ENCODE data around the gene PPP1R26. TPM values are rescaled to one million over a fixed set of nuclear protein-coding genes. Genes with fewer than 3 reads are reported as not detected.
A peak's percentile ranks its signal among the peaks of the same experiment; 100 is the strongest.

The PPP1R26 gene
- total and polyA plus RNA-seq, 2 of the 8 experiments (the other 6 are each of a cell fraction or from before 2014, with no cell fraction given), result 9.8 to 32.7 TPM

DNA sequence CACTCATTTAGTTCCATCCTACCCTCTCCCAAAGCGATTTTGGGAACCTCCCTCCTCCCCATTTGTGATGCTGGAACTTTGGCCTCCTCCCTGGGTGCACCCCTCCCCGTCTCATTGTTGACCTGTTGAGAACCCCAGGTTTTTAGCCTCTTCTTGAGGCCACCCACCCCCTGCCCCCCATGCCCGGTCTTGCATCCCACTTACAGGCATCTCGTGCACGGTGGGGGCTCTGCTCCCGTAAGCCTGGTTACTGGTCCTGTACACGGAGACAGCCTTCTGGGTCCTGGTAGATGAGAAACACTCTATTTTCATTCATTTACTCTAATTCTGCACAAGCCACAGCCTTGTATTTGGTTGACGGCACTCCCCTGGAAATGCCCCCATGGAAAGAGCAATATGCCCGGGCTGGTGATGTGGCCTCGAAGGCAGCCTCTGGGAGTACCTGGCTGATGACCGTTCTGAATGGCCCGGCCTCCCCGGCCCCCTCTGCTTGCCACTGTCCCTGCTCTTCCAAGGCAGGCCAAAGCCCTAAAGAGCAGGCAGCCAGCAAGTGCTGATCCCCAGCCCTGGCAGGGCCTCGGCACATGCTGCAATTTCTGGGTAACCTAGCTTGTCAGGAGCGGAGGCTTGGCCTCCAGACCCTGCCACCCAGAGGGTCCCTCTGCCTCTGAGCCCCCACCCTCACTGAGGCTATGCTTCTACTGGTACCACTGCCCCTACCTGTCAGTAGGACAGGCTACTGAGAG, 19.0 kb downstream of the PPP1R26 start:
- no peak overlapping the region for H3K56ac ChIP-seq (replicated peaks; ENCODE audit: insufficient read length, low read depth, low read length)
- H3K79me2 ChIP-seq (ENCODE audit: control insufficient read depth in 1 of 2, insufficient read depth in 2 of 2, low read length in 2 of 2), result peaks cover 0 to 16% of the 10 kb centered on the region in 2 experiments; a peak in 2 of 4 replicates
- H4K91ac ChIP-seq (replicated peaks; ENCODE audit: insufficient read length, low read length), result no peak overlapping the region
- no peak overlapping the region for H2BK15ac ChIP-seq (ENCODE audit: low read length)
- peaks cover 0 to 15% (median 12%) of the 10 kb centered on the region in 4 experiments; a peak in 6 of 7 replicates for H3K4me1 ChIP-seq (replicated peaks in 1 of 4; ENCODE audit: control insufficient read depth in 3 of 4, insufficient read depth in 4 of 4, low read length in 3 of 4)
- no peak overlapping the region for H3K23ac ChIP-seq (ENCODE audit: insufficient read length)
- H3K79me1 ChIP-seq (ENCODE audit: low read depth, low read length), result 0 out of 2 replicates have a peak, but pooled peaks cover 3% of the 10 kb centered on the region
- H3K23me2 ChIP-seq (ENCODE audit: low read depth, low read length), result peaks cover 8% of the 10 kb centered on the region; the same call in 1 of the 2 replicates
- TF ChIP-seq SAP30 (IDR thresholded peaks at IDR 0.05; ENCODE audit: insufficient read depth, insufficient replicate concordance, low read length), result no peak
- no peak for TF ChIP-seq MAX (IDR thresholded peaks at IDR 0.05)
- no peak for TF ChIP-seq CHD1 (IDR thresholded peaks at IDR 0.05; ENCODE audit: low read depth, low read length)
- no peak for TF ChIP-seq SIN3A (conservative IDR thresholded peaks at IDR 0.05 in 1 of 2, IDR thresholded peaks at IDR 0.05 in 1 of 2; ENCODE audit: low read depth in 1 of 2, low read length in 2 of 2)
- TF ChIP-seq HDAC6 (IDR thresholded peaks at IDR 0.05; ENCODE audit: low read depth, low read length), result no peak
- no peak for TF ChIP-seq EZH2 (IDR thresholded peaks at IDR 0.05; ENCODE audit: low read depth, low read length, severe bottlenecking)
- no peak for TF ChIP-seq SUZ12 (IDR thresholded peaks at IDR 0.05; ENCODE audit: low read length)
- no peak for TF ChIP-seq SIX5 (IDR thresholded peaks at IDR 0.05; ENCODE audit: low read depth, low read length)
- no peak for TF ChIP-seq JUN (IDR thresholded peaks at IDR 0.05; ENCODE audit: low read depth, low read length)
- no peak overlapping the region for H2BK5ac ChIP-seq (ENCODE audit: low read depth, low read length)
- no peak for DNase-seq (ENCODE audit: low read depth in 1 of 2, low spot score in 2 of 2)
- peak overlapping the region in 1 of 4 experiments; percentile 86; a peak in 2 of 8 replicates for H3K4me3 ChIP-seq (ENCODE audit: extremely low read depth in 1 of 4, insufficient read depth in 2 of 4, low read depth in 3 of 4, low read length in 4 of 4)
- H3K18ac ChIP-seq (ENCODE audit: extremely low read depth, low read length), result no peak overlapping the region
- no peaks in the 10 kb centered on the region for H3K9me3 ChIP-seq (ENCODE audit: insufficient read depth in 2 of 2, low read depth in 1 of 2, low read length in 1 of 2)
- no peak overlapping the region for H3K9ac ChIP-seq (replicated peaks in 1 of 4; ENCODE audit: extremely low read depth in 1 of 4, low read depth in 3 of 4, low read length in 3 of 4)
- no peak overlapping the region for H2BK20ac ChIP-seq (ENCODE audit: low read length)
- H3K36me3 ChIP-seq (ENCODE audit: control insufficient read depth in 2 of 4, insufficient read depth in 4 of 4, low read length in 3 of 4), result peaks cover 3 to 17% (median 11%) of the 10 kb centered on the region in 4 experiments; a peak in 7 of 8 replicates
- no peaks in the 10 kb centered on the region; a peak in 1 of 7 replicates for H3K27me3 ChIP-seq (replicated peaks in 1 of 4; ENCODE audit: control insufficient read depth in 3 of 4, extremely low read depth in 1 of 4, insufficient read depth in 3 of 4, low read length in 3 of 4)
- no peak overlapping the region for H3K4ac ChIP-seq (replicated peaks; ENCODE audit: insufficient read length, low read depth, low read length)
- no peak overlapping the region for H3K14ac ChIP-seq (ENCODE audit: insufficient read length)
- H2AFZ ChIP-seq (ENCODE audit: low read length), result no peak overlapping the region
- H4K20me1 ChIP-seq (replicated peaks in 1 of 2; ENCODE audit: control insufficient read depth in 1 of 2, insufficient read depth in 2 of 2, low read length in 2 of 2), result peaks cover 5 to 12% of the 10 kb centered on the region in 2 experiments
- H2BK120ac ChIP-seq (replicated peaks; ENCODE audit: low read depth, low read length), result no peak overlapping the region
- no peak for FAIRE-seq
- H2BK12ac ChIP-seq (ENCODE audit: low read depth, low read length), result no peak overlapping the region
- no peak overlapping the region for H4K5ac ChIP-seq (ENCODE audit: insufficient read length, low read depth, low read length)
- ChIA-PET POLR2A (ENCODE audit: partially characterized antibody) (interaction anchor here (0.6 to 2.8 kb wide), 4 partner anchors 8 to 71 kb away, joined by 3 to 17 read pairs (median 3); no protein-coding TSS in a partner anchor), CTCF (ENCODE audit: partially characterized antibody) (interaction anchor here (1.0 to 2.1 kb wide), 6 partner anchors 9 to 154 kb away, joined by 3 to 11 read pairs (median 4); no protein-coding TSS in a partner anchor)
- WGBS, 2 experiments (ENCODE audit: extremely low coverage in 1 of 2, insufficient coverage in 1 of 2, insufficient read length in 1 of 2, insufficient replicate concordance in 2 of 2, low coverage in 1 of 2, low lambda C conversion rate in 2 of 2, missing lambda C conversion rate in 1 of 2), result 87 to 100% methylated on average over 1 to 15 of the region's 15 CpGs
- no peak overlapping the region for H4K8ac ChIP-seq (ENCODE audit: extremely low read depth, insufficient read depth, low read length)
- H2AK5ac ChIP-seq (ENCODE audit: low read depth, low read length), result no peak overlapping the region
- H3K27ac ChIP-seq (ENCODE audit: low read depth, low read length), result no peak overlapping the region
- H3K4me2 ChIP-seq (ENCODE audit: insufficient read depth in 1 of 2, low read depth in 2 of 2, low read length in 2 of 2), result peak overlapping the region; percentile 68 to 87
